Breast epithelium (tissue), 3 donors: ENCODE results near the gene SORBS2.

Source experiments
- POLR2A ChIP-seq: fragments of 450-650 bp; IDR thresholded peaks from one replicate; pipeline ENCODE4 v1.6.1; 2016; ENCODE audit warnings: antibody characterized with exemption, mild to moderate bottlenecking, moderate library complexity
- POLR2AphosphoS5 ChIP-seq, 3 donors: sonication (generic); formaldehyde crosslinking; IDR thresholded peaks; one replicate each; pipeline ENCODE4 v1.6.1; 2017; ENCODE audit warnings: antibody characterized with exemption in 3 of 3
- TF ChIP-seq, protein P1 (sequence below), 3 donors: fragments of 450-650 bp; IDR thresholded peaks; one replicate each; pipeline ENCODE4 v1.5.1; 2016 to 2017; ENCODE audit warnings: antibody characterized with exemption in 3 of 3, mild to moderate bottlenecking in 3 of 3, moderate library complexity in 3 of 3

DNA sequence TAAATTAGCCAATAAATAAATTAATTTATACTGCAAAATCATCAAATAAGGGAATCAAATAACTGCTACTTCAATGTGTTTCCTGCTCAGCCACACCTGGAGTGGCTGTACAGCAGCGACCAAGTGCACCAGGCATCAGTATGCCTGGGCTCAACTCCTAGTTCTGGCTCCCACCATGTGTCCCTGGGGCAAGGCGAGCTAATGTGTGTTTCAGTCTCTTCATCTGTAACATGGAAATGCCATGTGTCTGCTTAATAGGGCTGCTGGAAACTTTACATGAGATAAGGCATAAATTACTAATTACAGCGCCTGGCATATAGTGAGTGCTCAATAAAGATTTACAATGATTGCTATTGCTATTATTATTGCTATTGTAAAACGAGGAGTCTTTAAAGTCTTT lies 167.6 kb downstream of the SORBS2 start:
- TF ChIP-seq, protein P1, sequence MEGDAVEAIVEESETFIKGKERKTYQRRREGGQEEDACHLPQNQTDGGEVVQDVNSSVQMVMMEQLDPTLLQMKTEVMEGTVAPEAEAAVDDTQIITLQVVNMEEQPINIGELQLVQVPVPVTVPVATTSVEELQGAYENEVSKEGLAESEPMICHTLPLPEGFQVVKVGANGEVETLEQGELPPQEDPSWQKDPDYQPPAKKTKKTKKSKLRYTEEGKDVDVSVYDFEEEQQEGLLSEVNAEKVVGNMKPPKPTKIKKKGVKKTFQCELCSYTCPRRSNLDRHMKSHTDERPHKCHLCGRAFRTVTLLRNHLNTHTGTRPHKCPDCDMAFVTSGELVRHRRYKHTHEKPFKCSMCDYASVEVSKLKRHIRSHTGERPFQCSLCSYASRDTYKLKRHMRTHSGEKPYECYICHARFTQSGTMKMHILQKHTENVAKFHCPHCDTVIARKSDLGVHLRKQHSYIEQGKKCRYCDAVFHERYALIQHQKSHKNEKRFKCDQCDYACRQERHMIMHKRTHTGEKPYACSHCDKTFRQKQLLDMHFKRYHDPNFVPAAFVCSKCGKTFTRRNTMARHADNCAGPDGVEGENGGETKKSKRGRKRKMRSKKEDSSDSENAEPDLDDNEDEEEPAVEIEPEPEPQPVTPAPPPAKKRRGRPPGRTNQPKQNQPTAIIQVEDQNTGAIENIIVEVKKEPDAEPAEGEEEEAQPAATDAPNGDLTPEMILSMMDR (IDR thresholded peaks at IDR 0.05), result no peak
- TF ChIP-seq POLR2AphosphoS5 (IDR thresholded peaks at IDR 0.05) (no peak), POLR2A (no peak)
